ENCODE data around the gene TRMT44.

The TRMT44 gene

GRCh38 chr4:8435656-8436121 is 4.9 kb upstream of the TRMT44 start:
- DNase-seq (ENCODE audit: low read depth, low spot score): no peak

GRCh38 chr4:8437281-8437680 is 3.3 kb upstream of the TRMT44 start:
- no peak for DNase-seq (ENCODE audit: low read depth, low spot score)

DNA sequence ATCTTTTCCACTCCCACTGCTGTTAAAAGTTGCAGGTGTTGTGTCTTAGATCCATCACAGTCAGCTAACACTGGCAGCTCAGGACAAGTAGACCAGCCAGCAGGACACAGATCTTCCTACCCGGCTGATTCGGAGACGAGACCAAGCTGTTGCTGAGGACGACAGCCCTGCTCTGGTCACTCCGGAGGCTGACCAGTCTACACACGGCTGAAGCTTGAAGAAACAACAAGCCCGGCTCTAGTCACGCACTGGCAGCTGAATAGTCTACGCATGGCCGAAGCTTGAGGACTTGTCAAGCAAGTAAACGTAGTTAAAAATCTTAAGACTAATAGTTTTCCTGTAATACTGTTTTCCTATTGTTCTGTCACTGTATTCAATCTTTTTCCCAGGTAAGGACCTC is 1.8 kb upstream of the TRMT44 start:
- no peak for DNase-seq (ENCODE audit: low read depth, low spot score)

- DNase-seq (ENCODE audit: low read depth, low spot score): no peak
Measured at GRCh38 chr4:8439168-8439567, 1.4 kb upstream of the TRMT44 start.

GRCh38 chr4:8439914-8440491 is 574 bp upstream of the TRMT44 start:
- no peak for DNase-seq (ENCODE audit: low read depth, low spot score)

GRCh38 chr4:8441499-8442091 is 1.0 kb downstream of the TRMT44 start:
- no peak for DNase-seq (ENCODE audit: low read depth, low spot score)

GRCh38 chr4:8442596-8443358 is 2.2 kb downstream of the TRMT44 start:
- no peak for DNase-seq (ENCODE audit: low read depth, low spot score)

GRCh38 chr4:8443801-8444200 is 3.2 kb downstream of the TRMT44 start:
- no peak for DNase-seq (ENCODE audit: low read depth, low spot score)

DNA sequence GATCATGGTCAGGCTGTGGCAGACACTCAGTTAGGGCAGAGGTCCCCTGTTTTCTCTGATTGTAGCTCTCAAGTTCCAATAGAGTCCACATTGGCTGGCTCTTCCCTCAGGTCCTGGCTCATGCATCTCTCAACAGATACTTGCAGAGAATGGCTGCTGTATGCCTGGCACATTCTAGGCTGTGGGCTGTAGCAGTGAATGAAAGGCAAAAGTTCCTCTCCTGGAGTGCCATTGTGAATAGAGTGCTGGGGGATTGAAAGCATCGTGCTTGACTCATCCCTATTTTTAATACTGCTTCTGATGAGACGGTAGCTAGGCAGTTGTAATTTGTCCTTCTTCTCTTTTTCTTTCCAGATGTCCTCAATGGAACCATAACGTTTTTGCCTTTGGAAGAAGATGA is 5.5 kb downstream of the TRMT44 start:
- no peak for DNase-seq (ENCODE audit: low read depth, low spot score)

DNA sequence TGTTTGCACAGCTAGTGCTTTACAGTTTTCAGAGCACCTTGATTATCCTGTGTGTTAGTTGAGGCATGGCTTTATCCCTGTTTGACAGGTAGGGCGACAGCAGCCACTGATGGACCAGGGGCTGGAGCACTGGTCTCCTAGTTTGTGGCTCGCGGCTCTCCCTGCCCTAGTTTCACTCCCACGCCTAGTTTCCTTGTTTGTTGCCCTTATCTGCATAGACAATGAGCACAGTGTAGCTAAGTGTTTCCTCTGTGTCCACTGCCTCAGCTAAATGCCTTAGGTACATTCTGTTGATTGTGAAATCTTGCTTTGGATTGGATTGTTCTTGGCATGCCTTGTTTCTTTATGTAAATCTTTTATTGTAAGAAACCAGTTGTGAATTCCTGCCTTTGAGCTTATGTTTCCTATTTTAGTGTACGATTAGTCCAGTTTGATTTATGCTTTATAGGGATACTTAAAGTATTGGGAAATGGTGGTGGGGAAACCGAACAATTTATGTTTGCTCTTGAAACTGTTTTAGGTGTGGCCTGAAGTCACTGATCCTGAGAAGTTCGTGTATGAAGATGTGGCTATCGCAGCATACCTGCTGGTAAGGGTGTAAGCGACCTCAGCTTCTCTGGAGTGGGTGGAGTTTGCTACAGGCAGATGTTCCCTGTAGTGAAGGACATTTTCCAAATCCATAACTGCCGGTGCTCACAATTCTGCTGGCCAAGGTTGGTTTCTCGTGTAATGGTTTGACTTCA is 11.0 kb downstream of the TRMT44 start:
- no peak for DNase-seq (ENCODE audit: low read depth, low spot score)

- no peak for DNase-seq (ENCODE audit: low read depth, low spot score)
Measured at GRCh38 chr4:8453957-8454356, 13.4 kb downstream of the TRMT44 start.

DNA sequence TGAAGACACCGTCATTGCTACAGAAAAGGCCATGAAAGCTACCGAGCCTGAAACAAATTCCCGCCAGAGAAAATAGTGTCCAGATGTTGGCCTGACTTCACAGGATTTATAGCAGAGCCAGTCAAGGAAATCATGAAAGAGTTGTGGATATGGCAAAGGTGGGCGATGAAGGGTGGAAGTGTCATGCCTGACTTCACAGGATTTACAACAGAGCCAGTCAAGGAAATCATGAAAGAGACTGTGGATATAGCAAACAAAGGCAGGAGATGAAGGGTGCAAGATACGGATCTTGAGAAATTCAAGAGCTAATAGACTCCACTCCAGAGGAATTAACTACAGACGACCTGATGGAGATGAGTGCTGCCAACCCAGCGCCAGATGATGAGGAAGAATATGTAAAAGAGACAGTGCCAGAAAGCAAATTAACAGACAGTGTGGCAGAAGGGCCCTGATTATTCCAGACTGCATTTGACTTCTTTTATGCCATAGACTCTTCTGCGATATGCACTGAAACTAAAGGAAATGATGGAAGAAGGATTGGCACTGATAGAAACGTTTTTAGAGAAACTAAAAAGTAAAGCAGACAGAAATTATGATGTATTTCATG is 17.2 kb downstream of the TRMT44 start:
- DNase-seq (ENCODE audit: low read depth, low spot score): no peak

GRCh38 chr4:8459867-8460445 is 19.4 kb downstream of the TRMT44 start:
- no peak for DNase-seq (ENCODE audit: low read depth, low spot score)

DNA sequence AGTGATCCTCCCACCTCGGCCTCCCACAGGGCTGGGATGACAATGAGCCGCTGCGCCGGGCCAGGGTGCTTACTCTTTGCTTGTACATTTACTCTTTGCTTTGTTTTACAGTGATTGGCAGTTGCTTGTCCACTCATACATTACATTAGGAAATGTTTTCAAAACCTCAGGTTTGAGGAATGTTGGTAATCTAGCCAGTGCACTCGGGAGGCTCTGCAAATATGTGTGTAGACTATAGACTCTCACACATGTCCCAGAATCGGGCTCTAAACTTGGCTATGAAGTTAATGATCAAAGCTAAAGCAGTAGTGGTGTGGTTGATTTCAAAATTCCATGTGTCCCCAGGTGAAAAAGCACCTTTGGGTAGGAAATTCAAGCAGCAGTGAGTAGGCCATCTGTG is 20.5 kb downstream of the TRMT44 start:
- no peak for DNase-seq (ENCODE audit: low read depth, low spot score)

- no peak for DNase-seq (ENCODE audit: low read depth, low spot score)
Measured at GRCh38 chr4:8461616-8462015, 21.0 kb downstream of the TRMT44 start.

DNA sequence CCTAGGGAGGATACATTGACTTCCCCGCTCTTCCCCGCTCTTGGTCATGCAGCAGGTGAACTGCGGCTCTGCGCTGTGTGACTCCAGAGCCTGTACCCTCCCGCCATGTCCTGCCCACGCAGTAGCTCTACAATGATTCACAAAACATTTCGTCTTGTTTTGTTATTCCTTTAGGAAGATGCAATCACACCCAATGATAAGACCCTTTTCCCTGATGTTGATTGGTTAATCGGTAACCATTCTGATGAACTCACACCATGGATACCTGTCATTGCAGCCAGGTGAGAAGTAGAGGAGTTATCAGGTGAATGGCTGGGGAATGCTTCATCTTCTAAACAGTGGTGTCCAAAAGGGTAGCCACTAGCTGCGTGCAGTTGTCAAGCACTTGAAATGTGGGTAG is 23.2 kb downstream of the TRMT44 start:
- no peak for DNase-seq (ENCODE audit: low read depth, low spot score)

DNA sequence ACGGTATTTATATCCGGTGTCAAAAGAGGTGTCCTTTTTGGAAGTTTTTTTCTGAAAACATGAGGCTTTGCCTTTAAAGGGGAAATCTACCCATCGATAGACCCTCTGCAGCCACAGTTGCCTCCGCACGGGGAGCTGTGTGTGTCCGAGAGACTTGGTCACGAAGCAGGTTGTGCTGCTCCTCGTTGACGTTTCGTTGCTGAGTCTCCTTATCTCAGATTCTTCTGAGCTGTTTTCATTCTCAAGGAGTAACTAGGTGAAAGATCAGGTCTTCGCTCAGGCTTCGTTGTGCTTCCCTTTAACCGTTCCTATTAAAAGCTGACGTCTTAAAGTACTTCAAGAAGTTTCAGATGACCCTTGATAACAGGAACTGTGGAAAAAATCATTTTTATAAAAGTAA is 23.8 kb downstream of the TRMT44 start:
- DNase-seq (ENCODE audit: low read depth, low spot score): no peak

- DNase-seq (ENCODE audit: low read depth, low spot score): no peak
Measured at GRCh38 chr4:8465615-8466611, 25.3 kb downstream of the TRMT44 start.

DNA sequence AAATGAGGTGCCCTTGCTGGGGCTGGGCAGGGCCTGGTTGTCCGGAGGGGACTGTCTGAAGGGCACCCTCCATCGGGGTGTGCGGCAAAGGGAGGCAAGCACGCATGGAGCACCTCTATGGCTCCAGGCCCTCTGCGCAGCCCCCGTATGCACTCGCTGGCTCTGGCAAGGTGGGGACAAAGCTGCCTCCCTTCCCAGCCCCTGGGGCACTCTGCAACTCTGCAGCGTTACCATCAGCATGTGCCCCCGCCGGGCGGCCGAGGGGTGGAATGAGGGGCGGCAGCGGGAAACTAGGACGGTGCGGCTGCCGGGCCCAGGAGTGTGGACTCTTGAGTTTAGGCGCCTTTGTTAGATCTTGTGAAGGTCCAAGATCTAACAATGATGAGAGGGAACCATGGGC is 26.4 kb downstream of the TRMT44 start:
- DNase-seq (ENCODE audit: low read depth, low spot score): no peak

Measured in activated naive CD8-positive, alpha-beta T cell treated with anti-CD3 and anti-CD28 coated beads, Interleukin-2, amount 50 U/mL, for 16 hours (primary cell).